Fibroblast of peridontal ligament (primary cell): ENCODE results near the gene SMARCA4.

Source experiments
- DNase-seq: peaks from one replicate; pipeline ENCODE4 v3.0.0-alpha.2; 2010; ENCODE audit errors: extremely low read depth

SMARCA4 gene

GRCh38 chr19:11033251-11033650 lies 72.4 kb downstream of the SMARCA4 start:
- DNase-seq, result no peak

- DNase-seq, result no peak
These were observed 72.9 kb downstream of the SMARCA4 start for GRCh38 chr19:11033763-11034162.

GRCh38 chr19:11034449-11035213 lies 73.8 kb downstream of the SMARCA4 start:
- no peak for DNase-seq

- peak; percentile 85 for DNase-seq
These were observed 74.9 kb downstream of the SMARCA4 start for GRCh38 chr19:11035441-11036377.

GRCh38 chr19:11038511-11038910 lies 77.7 kb downstream of the SMARCA4 start:
- no peak for DNase-seq

GRCh38 chr19:11041194-11041593 lies 80.4 kb downstream of the SMARCA4 start:
- no peak for DNase-seq

GRCh38 chr19:11041966-11042627 lies 81.3 kb downstream of the SMARCA4 start:
- DNase-seq, result no peak

- DNase-seq, result no peak
These were observed 83.6 kb downstream of the SMARCA4 start for GRCh38 chr19:11044431-11044830.

- DNase-seq, result no peak
These were observed 84.7 kb downstream of the SMARCA4 start for GRCh38 chr19:11045536-11045935.

- DNase-seq, result no peak
These were observed 86.0 kb downstream of the SMARCA4 start for GRCh38 chr19:11046605-11047354.

GRCh38 chr19:11047866-11048265 lies 87.0 kb downstream of the SMARCA4 start:
- DNase-seq, result no peak

- DNase-seq, result no peak
These were observed 89.7 kb downstream of the SMARCA4 start for GRCh38 chr19:11050323-11051114.

- DNase-seq, result no peak
These were observed 93.0 kb downstream of the SMARCA4 start for GRCh38 chr19:11053817-11054195.

GRCh38 chr19:11054200-11054599 lies 93.4 kb downstream of the SMARCA4 start:
- no peak for DNase-seq

- DNase-seq, result no peak
These were observed 93.8 kb downstream of the SMARCA4 start for GRCh38 chr19:11054628-11055027.

GRCh38 chr19:11058246-11059030 lies 97.6 kb downstream of the SMARCA4 start:
- DNase-seq, result no peak

- DNase-seq, result no peak
These were observed 98.9 kb downstream of the SMARCA4 start for GRCh38 chr19:11059511-11060358.

GRCh38 chr19:11061952-11062351 lies 101.1 kb downstream of the SMARCA4 start:
- DNase-seq, result no peak

GRCh38 chr19:11063434-11063833 lies 102.6 kb downstream of the SMARCA4 start:
- no peak for DNase-seq
